Neural crest cell (in vitro differentiated cells): ENCODE results near the gene ASAP3. TPM values are rescaled to one million over a fixed set of nuclear protein-coding genes. Genes with fewer than 3 reads are reported as not detected.

ENCODE experiments used
- DNase-seq: peaks from one replicate; pipeline ENCODE4 v3.0.0; 2021; ENCODE audit warnings: low read depth, mixed read lengths, low spot score
- H3K27ac Mint-ChIP-seq: one replicate; pipeline ENCODE4 v1.8.0; 2021; ENCODE audit warnings: mild to moderate bottlenecking, mixed read lengths; ENCODE audit not compliant: unreplicated experiment
- H3K27me3 Mint-ChIP-seq: 2 replicates; pipeline ENCODE4 v1.8.0; 2021; ENCODE audit warnings: low read depth, mild to moderate bottlenecking, mixed read lengths
- H3K36me3 Mint-ChIP-seq: 2 replicates; pipeline ENCODE4 v1.8.0; 2021; ENCODE audit warnings: low read depth, mild to moderate bottlenecking, mixed read lengths
- H3K4me1 Mint-ChIP-seq: 2 replicates; pipeline ENCODE4 v1.8.0; 2021; ENCODE audit warnings: mixed read lengths
- H3K4me3 Mint-ChIP-seq: one replicate; pipeline ENCODE4 v1.8.0; 2021; ENCODE audit warnings: mild to moderate bottlenecking, mixed read lengths
- H3K9me3 Mint-ChIP-seq: 2 replicates; pipeline ENCODE4 v1.8.0; 2021; ENCODE audit warnings: mixed read lengths
- CTCF ChIP-seq: fragments of 200-600 bp; sonication (generic); conservative IDR thresholded peaks from 2 replicates; pipeline ENCODE4 v1.5.0; 2021; ENCODE audit warnings: antibody characterized with exemption, mild to moderate bottlenecking
- total RNA-seq: library from RNA; stranded (reverse); gene quantifications from 2 replicates; pipeline ENCODE4 v1.2.1, GENCODE V29; 2021

Gene ASAP3
- total RNA-seq, 1 donor from 2014 or later = 45.8 TPM

- peaks cover 2% of the 10 kb centered on the region for H3K36me3 Mint-ChIP-seq
- no peak overlapping the region for H3K4me3 Mint-ChIP-seq
- no peak for TF ChIP-seq CTCF
- no peaks in the 10 kb centered on the region for H3K4me1 Mint-ChIP-seq
- no peaks in the 10 kb centered on the region for H3K27me3 Mint-ChIP-seq
- H3K9me3 Mint-ChIP-seq = no peaks in the 10 kb centered on the region
- H3K27ac Mint-ChIP-seq = no peak overlapping the region
- no peak for DNase-seq
Observed at GRCh38 chr1:23442751-23443150, 41.2 kb downstream of the ASAP3 start.

- no peak for DNase-seq
- no peak overlapping the region for H3K4me3 Mint-ChIP-seq
- H3K9me3 Mint-ChIP-seq = no peaks in the 10 kb centered on the region
- H3K36me3 Mint-ChIP-seq = peaks cover 2% of the 10 kb centered on the region
- TF ChIP-seq CTCF = no peak
- H3K27me3 Mint-ChIP-seq = no peaks in the 10 kb centered on the region
- no peak overlapping the region for H3K27ac Mint-ChIP-seq
- no peaks in the 10 kb centered on the region for H3K4me1 Mint-ChIP-seq
Observed at GRCh38 chr1:23441446-23442148, 42.4 kb downstream of the ASAP3 start.

- H3K27me3 Mint-ChIP-seq = no peaks in the 10 kb centered on the region
- no peaks in the 10 kb centered on the region for H3K4me1 Mint-ChIP-seq
- TF ChIP-seq CTCF = no peak
- H3K27ac Mint-ChIP-seq = no peak overlapping the region
- no peak for DNase-seq
- H3K9me3 Mint-ChIP-seq = no peaks in the 10 kb centered on the region
- H3K36me3 Mint-ChIP-seq = peaks cover 5% of the 10 kb centered on the region
- no peak overlapping the region for H3K4me3 Mint-ChIP-seq
Observed at GRCh38 chr1:23438545-23438944, 45.4 kb downstream of the ASAP3 start.

- Mint-ChIP-seq H3K27me3 (no peaks in the 10 kb centered on the region), H3K4me1 (no peaks in the 10 kb centered on the region), H3K36me3 (peaks cover 11% of the 10 kb centered on the region), H3K4me3 (no peak overlapping the region), H3K9me3 (no peaks in the 10 kb centered on the region), H3K27ac (no peak overlapping the region)
- no peak for DNase-seq
- TF ChIP-seq CTCF = no peak
Observed at GRCh38 chr1:23437355-23437664, 46.7 kb downstream of the ASAP3 start.

- no peak for TF ChIP-seq CTCF
- H3K4me3 Mint-ChIP-seq = no peak overlapping the region
- H3K27me3 Mint-ChIP-seq = no peaks in the 10 kb centered on the region
- DNase-seq = no peak
- H3K36me3 Mint-ChIP-seq = peaks cover 13% of the 10 kb centered on the region
- no peaks in the 10 kb centered on the region for H3K9me3 Mint-ChIP-seq
- no peak overlapping the region for H3K27ac Mint-ChIP-seq
- H3K4me1 Mint-ChIP-seq = no peaks in the 10 kb centered on the region
Observed at GRCh38 chr1:23436520-23437354, 47.2 kb downstream of the ASAP3 start.
